IMR-90 (cell line): ENCODE measurements around the gene NF1. TPM values are rescaled to one million over a fixed set of nuclear protein-coding genes. Genes with fewer than 3 reads are reported as not detected.

Source experiments
- ATAC-seq: fragments of 200-7000 bp; cut with Tn5 transposase; 2 replicates; pipeline ENCODE4 v1.9.1; 2020; ENCODE audit warnings: low read depth, mild to moderate bottlenecking, moderate library complexity
- BruUV-seq: library from RNA; stranded (reverse); fragments of 400-500 nt; replicated peaks from 2 replicates; lab custom pipeline; 2021; lab: Mats Ljungman, UMichigan
- CTCF ChIA-PET: fragments of 300-600 bp; formaldehyde crosslinking; extraction: SDS; loops from one replicate; lab custom pipeline; 2021; ENCODE audit warnings: antibody characterized with exemption; lab: Yijun Ruan, JAX
- POLR2A ChIA-PET: fragments of 300-600 bp; sonication (Branson Sonifier 250); formaldehyde crosslinking; loops from one replicate; lab custom pipeline; 2022; ENCODE audit warnings: antibody characterized with exemption; ENCODE audit not compliant: unreplicated experiment; lab: Charles Lee
- DNase-seq: peaks from one replicate; pipeline ENCODE4 v3.0.0; 2013
- H2AFZ ChIP-seq: replicated peaks from 2 replicates; pipeline ENCODE3; 2013; ENCODE audit warnings: low read length, mild to moderate bottlenecking; ENCODE audit not compliant: poor library complexity
- H2AK5ac ChIP-seq: 2 replicates; pipeline ENCODE4 v1.6.1; 2013; ENCODE audit warnings: low read depth, low read length, inconsistent platforms
- H2AK9ac ChIP-seq: replicated peaks from 2 replicates; pipeline ENCODE3; 2013; ENCODE audit warnings: mild to moderate bottlenecking, low read depth, low read length, moderate library complexity; ENCODE audit not compliant: poor library complexity
- H2BK120ac ChIP-seq: 2 replicates; pipeline ENCODE4 v1.6.1; 2013; ENCODE audit warnings: low read depth, low read length, inconsistent platforms
- H2BK15ac ChIP-seq: 3 replicates; pipeline ENCODE4 v1.6.1; 2013; ENCODE audit warnings: low read depth, low read length, inconsistent platforms
- H2BK20ac ChIP-seq: 2 replicates; pipeline ENCODE4 v1.6.1; 2013; ENCODE audit warnings: low read depth, mild to moderate bottlenecking, inconsistent platforms, low read length, moderate library complexity
- H2BK5ac ChIP-seq: 2 replicates; pipeline ENCODE4 v1.6.1; 2013; ENCODE audit warnings: mild to moderate bottlenecking, low read depth, low read length, inconsistent platforms; ENCODE audit not compliant: poor library complexity, severe bottlenecking
- H3K14ac ChIP-seq: replicated peaks from 2 replicates; pipeline ENCODE4 v1.6.1; 2013; ENCODE audit warnings: low read depth, low read length, inconsistent platforms
- H3K18ac ChIP-seq: 2 replicates; pipeline ENCODE4 v1.6.1; 2013; ENCODE audit warnings: low read depth, low read length, control low read depth
- H3K23ac ChIP-seq: 2 replicates; pipeline ENCODE4 v1.6.1; 2013; ENCODE audit warnings: low read depth, low read length, inconsistent platforms
- H3K27ac ChIP-seq: 2 replicates; pipeline ENCODE4 v1.5.1; 2013; ENCODE audit warnings: mild to moderate bottlenecking, control low read depth, low read length; ENCODE audit not compliant: insufficient read depth
- H3K27me3 ChIP-seq: 2 replicates; pipeline ENCODE4 v1.6.1; 2013; ENCODE audit warnings: low read length; ENCODE audit not compliant: control insufficient read depth, insufficient read depth
- H3K36me3 ChIP-seq: 2 replicates; pipeline ENCODE4 v1.6.1; 2013; ENCODE audit warnings: low read length, mixed read lengths; ENCODE audit not compliant: control insufficient read depth, insufficient read depth
- H3K4ac ChIP-seq: 2 replicates; pipeline ENCODE4 v1.6.1; 2013; ENCODE audit warnings: low read depth, low read length, inconsistent platforms
- H3K4me1 ChIP-seq: 2 replicates; pipeline ENCODE4 v1.6.1; 2013; ENCODE audit warnings: low read length, mixed read lengths; ENCODE audit not compliant: control insufficient read depth, insufficient read depth
- H3K4me2 ChIP-seq: 2 replicates; pipeline ENCODE4 v1.6.1; 2013; ENCODE audit warnings: low read depth, mild to moderate bottlenecking, control low read depth, low read length, moderate library complexity
- H3K4me3 ChIP-seq: 2 replicates; pipeline ENCODE4 v1.5.1; 2013; ENCODE audit warnings: low read depth, mild to moderate bottlenecking, control low read depth, low read length, moderate library complexity; ENCODE audit not compliant: insufficient read depth
- H3K56ac ChIP-seq: 2 replicates; pipeline ENCODE4 v1.6.1; 2013; ENCODE audit warnings: low read length, inconsistent platforms; ENCODE audit not compliant: insufficient read depth; ENCODE audit errors: extremely low read depth
- H3K79me1 ChIP-seq, 2 experiments: 2 replicates each; pipeline ENCODE4 v1.6.1; 2013; ENCODE audit warnings: low read length in 2 of 2, inconsistent platforms in 1 of 2, low read depth in 1 of 2
- H3K9ac ChIP-seq: 2 replicates; pipeline ENCODE4 v1.6.1; 2013; ENCODE audit warnings: low read depth, low read length, control low read depth
- H3K9me1 ChIP-seq: 2 replicates; pipeline ENCODE4 v1.6.1; 2013; ENCODE audit warnings: low read length, inconsistent platforms; ENCODE audit not compliant: insufficient read depth
- H3K9me3 ChIP-seq: 2 replicates; pipeline ENCODE4 v1.6.1; 2013; ENCODE audit warnings: low read length; ENCODE audit not compliant: control insufficient read depth, insufficient read depth
- H4K20me1 ChIP-seq: 2 replicates; pipeline ENCODE4 v1.6.1; 2013; ENCODE audit warnings: low read length, inconsistent platforms; ENCODE audit not compliant: insufficient read depth
- H4K5ac ChIP-seq: 2 replicates; pipeline ENCODE4 v1.6.1; 2013; ENCODE audit warnings: mild to moderate bottlenecking, low read depth, low read length, control low read depth
- H4K8ac ChIP-seq, 2 experiments: 2 replicates each; pipeline ENCODE4 v1.6.1; 2013; ENCODE audit warnings: low read depth in 2 of 2, low read length in 2 of 2, control low read depth in 1 of 2, inconsistent platforms in 1 of 2
- H4K91ac ChIP-seq: 2 replicates; pipeline ENCODE4 v1.6.1; 2013; ENCODE audit warnings: low read depth, low read length, inconsistent platforms; ENCODE audit not compliant: insufficient read depth
- CEBPB ChIP-seq: IDR thresholded peaks from 2 replicates; pipeline ENCODE4 v1.6.1; 2012; ENCODE audit warnings: low read depth, low read length, improper control_type of control experiment
- NFE2L2 ChIP-seq: fragments of 150-350 bp; IDR thresholded peaks from 2 replicates; pipeline ENCODE4 v1.6.1; 2016; ENCODE audit warnings: low read depth, mild to moderate bottlenecking, low read length
- dilution Hi-C: fragments of 300-500 bp; cut with HindIII; formaldehyde crosslinking; loops from one replicate; pipeline ENCODE4 v1.14.3; 2018; ENCODE audit warnings: low sequenced_read_pairs; ENCODE audit not compliant: unreplicated experiment
- in situ Hi-C: fragments of 300-500 bp; cut with MboI; formaldehyde crosslinking; loops from 3 replicates; pipeline ENCODE4 v1.14.3; 2019; ENCODE audit warnings: low sequenced_read_pairs, inconsistent platforms, mixed read lengths
- intact Hi-C: fragments of 100-400 bp; cut with micrococcal nuclease; formaldehyde crosslinking; loops from 2 replicates; pipeline ENCODE4 v1.10.0; 2022
- polyA plus RNA-seq, 3 experiments: library from polyadenylated mRNA; depleted of rRNA; stranded (reverse); fragments of >200 nt; gene quantifications; 2 replicates each; pipeline ENCODE4 v1.2.3, GENCODE V29; 2012; ENCODE audit warnings: low replicate concordance in 1 of 3
- total RNA-seq: library from RNA; depleted of rRNA; stranded (reverse); fragments of >200 nt; gene quantifications from 2 replicates; pipeline ENCODE4 v1.2.3, GENCODE V29; 2012
- TF ChIP-seq, protein P1 (sequence below): fragments of 150-350 bp; IDR thresholded peaks from 2 replicates; pipeline ENCODE4 v1.6.1; 2017; ENCODE audit warnings: mild to moderate bottlenecking, antibody characterized with exemption, low read length, low read depth

NF1 gene
- total and polyA plus RNA-seq, 2 of the 4 experiments (the other 2 are of a cell fraction) = 17.9 to 48.6 TPM

DNA sequence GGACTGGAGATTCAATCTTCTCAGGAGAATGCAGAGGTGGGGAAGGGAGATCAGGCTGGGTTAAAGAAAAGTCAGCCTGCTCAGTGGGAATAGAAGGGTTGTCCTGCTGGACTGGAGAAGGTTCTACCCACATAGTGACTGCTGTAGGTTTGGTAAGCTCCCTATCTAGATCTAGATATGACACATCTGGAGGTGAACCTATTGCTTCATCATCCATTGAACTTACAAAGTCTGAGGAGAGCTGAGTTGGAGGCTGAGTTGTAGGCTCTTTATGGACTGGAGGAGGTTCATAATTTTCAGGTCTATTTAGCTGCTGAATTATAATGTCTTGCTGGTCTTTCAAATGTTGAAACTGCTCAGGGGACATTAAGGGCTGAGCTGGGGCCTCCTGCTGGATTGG, 46.0 kb upstream of the NF1 start:
- H3K27me3 ChIP-seq = peaks cover 7% of the 10 kb centered on the region
- H2AK5ac ChIP-seq = no peak overlapping the region
- ATAC-seq = no peak
- H3K9ac ChIP-seq = no peak overlapping the region
- BruUV-seq = no TSS peak
- no peak overlapping the region for H4K5ac ChIP-seq
- no peak overlapping the region for H3K23ac ChIP-seq
- peaks cover 7% of the 10 kb centered on the region for H3K4me1 ChIP-seq
- peaks cover 3% of the 10 kb centered on the region; the same call in 1 of the 2 replicates for H3K9me3 ChIP-seq
- H3K14ac ChIP-seq = no peak overlapping the region
- no peak for TF ChIP-seq NFE2L2
- TF ChIP-seq, protein P1, sequence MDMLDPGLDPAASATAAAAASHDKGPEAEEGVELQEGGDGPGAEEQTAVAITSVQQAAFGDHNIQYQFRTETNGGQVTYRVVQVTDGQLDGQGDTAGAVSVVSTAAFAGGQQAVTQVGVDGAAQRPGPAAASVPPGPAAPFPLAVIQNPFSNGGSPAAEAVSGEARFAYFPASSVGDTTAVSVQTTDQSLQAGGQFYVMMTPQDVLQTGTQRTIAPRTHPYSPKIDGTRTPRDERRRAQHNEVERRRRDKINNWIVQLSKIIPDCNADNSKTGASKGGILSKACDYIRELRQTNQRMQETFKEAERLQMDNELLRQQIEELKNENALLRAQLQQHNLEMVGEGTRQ = no peak
- peak; percentile 78 for TF ChIP-seq CEBPB
- peaks cover 0 to 5% of the 10 kb centered on the region in 2 experiments; a peak in 1 of 4 replicates for H3K79me1 ChIP-seq
- H2AFZ ChIP-seq = no peak overlapping the region
- H4K8ac ChIP-seq = no peak overlapping the region
- H2BK15ac ChIP-seq = no peak overlapping the region
- no peaks in the 10 kb centered on the region for H3K36me3 ChIP-seq
- H4K20me1 ChIP-seq = 0 out of 2 replicates have a peak, but pooled peaks cover 5% of the 10 kb centered on the region
- no peak overlapping the region for H3K18ac ChIP-seq
- in situ Hi-C loops (no loop called here), dilution Hi-C loops (no loop called here), intact Hi-C loops (no loop called here)
- H2BK5ac ChIP-seq = no peak overlapping the region
- H4K91ac ChIP-seq = no peak overlapping the region
- no peak overlapping the region for H2BK20ac ChIP-seq
- ChIA-PET POLR2A (no interaction called here), CTCF (no interaction called here)
- no peak overlapping the region for H3K27ac ChIP-seq
- no peak overlapping the region for H2AK9ac ChIP-seq
- H3K56ac ChIP-seq = no peak overlapping the region
- no peak overlapping the region for H2BK120ac ChIP-seq
- H3K4ac ChIP-seq = no peak overlapping the region
- no peak overlapping the region for H3K4me3 ChIP-seq
- peak; percentile 24 for DNase-seq
- H3K4me2 ChIP-seq = no peak overlapping the region
- H3K9me1 ChIP-seq = peaks cover 12% of the 10 kb centered on the region
